ENCODE data around the gene GRID1. TPM values are rescaled to one million over a fixed set of nuclear protein-coding genes. Genes with fewer than 3 reads are reported as not detected.

Gene GRID1
- polyA plus RNA-seq, 4 donors: 1.4 to 1.9 (median 1.6) TPM

- DNase-seq (ENCODE audit: low read depth in 4 of 4, low spot score in 2 of 4): no peak
These were observed 131.9 kb downstream of the GRID1 start for GRCh38 chr10:86234541-86235270.

GRCh38 chr10:86234107-86234506, 132.5 kb downstream of the GRID1 start:
- no peak for DNase-seq (ENCODE audit: low read depth in 4 of 4, low spot score in 2 of 4)

GRCh38 chr10:86233131-86233530, 133.5 kb downstream of the GRID1 start:
- no peak for DNase-seq (ENCODE audit: low read depth in 4 of 4, low spot score in 2 of 4)

GRCh38 chr10:86232644-86233043, 134.0 kb downstream of the GRID1 start:
- DNase-seq (ENCODE audit: low read depth in 4 of 4, low spot score in 2 of 4): no peak

GRCh38 chr10:86231796-86232560, 134.6 kb downstream of the GRID1 start:
- DNase-seq (ENCODE audit: low read depth in 4 of 4, low spot score in 2 of 4): no peak

- no peak for DNase-seq (ENCODE audit: low read depth in 4 of 4, low spot score in 2 of 4)
These were observed 135.9 kb downstream of the GRID1 start for GRCh38 chr10:86230557-86231180.

GRCh38 chr10:86229811-86230556, 136.6 kb downstream of the GRID1 start:
- no peak for DNase-seq (ENCODE audit: low read depth in 4 of 4, low spot score in 2 of 4)

- DNase-seq (ENCODE audit: low read depth in 4 of 4, low spot score in 2 of 4): no peak
These were observed 137.2 kb downstream of the GRID1 start for GRCh38 chr10:86229376-86229775.

- DNase-seq (ENCODE audit: low read depth in 4 of 4, low spot score in 2 of 4): no peak
These were observed 138.9 kb downstream of the GRID1 start for GRCh38 chr10:86227501-86228258.

GRCh38 chr10:86226781-86227201, 139.8 kb downstream of the GRID1 start:
- no peak for DNase-seq (ENCODE audit: low read depth in 4 of 4, low spot score in 2 of 4)

- DNase-seq (ENCODE audit: low read depth in 4 of 4, low spot score in 2 of 4): no peak
These were observed 140.6 kb downstream of the GRID1 start for GRCh38 chr10:86226016-86226415.

GRCh38 chr10:86225103-86225782, 141.4 kb downstream of the GRID1 start:
- DNase-seq (ENCODE audit: low read depth in 4 of 4, low spot score in 2 of 4): no peak

GRCh38 chr10:86224354-86225102, 142.1 kb downstream of the GRID1 start:
- DNase-seq (ENCODE audit: low read depth in 4 of 4, low spot score in 2 of 4): no peak

- DNase-seq (ENCODE audit: low read depth in 4 of 4, low spot score in 2 of 4): no peak
These were observed 143.3 kb downstream of the GRID1 start for GRCh38 chr10:86223256-86223655.

GRCh38 chr10:86222687-86223086, 143.9 kb downstream of the GRID1 start:
- DNase-seq (ENCODE audit: low read depth in 4 of 4, low spot score in 2 of 4): no peak

- DNase-seq (ENCODE audit: low read depth in 4 of 4, low spot score in 2 of 4): no peak
These were observed 144.3 kb downstream of the GRID1 start for GRCh38 chr10:86222336-86222650.

GRCh38 chr10:86221442-86222335, 144.9 kb downstream of the GRID1 start:
- no peak for DNase-seq (ENCODE audit: low read depth in 4 of 4, low spot score in 2 of 4)

- DNase-seq (ENCODE audit: low read depth in 4 of 4, low spot score in 2 of 4): no peak
These were observed 146.0 kb downstream of the GRID1 start for GRCh38 chr10:86220626-86221025.

All from left renal cortex interstitium (tissue), 4 donors.